CD14-positive monocyte (primary cell): Measurements from ENCODE around the gene AAGAB. TPM values are rescaled to one million over a fixed set of nuclear protein-coding genes. Genes with fewer than 3 reads are reported as not detected.

Experiments
- DNase-seq, 3 donors: peaks; one replicate each; pipeline ENCODE4 v3.0.0-alpha.2; 2011 to 2022
- H2AFZ ChIP-seq: 2 replicates; pipeline ENCODE4 v1.6.0; 2012; ENCODE audit warnings: mild to moderate bottlenecking, low read depth, low read length, inconsistent platforms; ENCODE audit not compliant: insufficient read depth, poor library complexity, severe bottlenecking
- H3K27ac ChIP-seq, 2 donors: 1 replicate in 1 of 2; 2 replicates in 1 of 2; pipeline ENCODE4 v1.5.1; 2012 to 2013; ENCODE audit warnings: low read length in 2 of 2, control low read depth in 1 of 2, inconsistent platforms in 1 of 2, low read depth in 1 of 2, mild to moderate bottlenecking in 1 of 2
- H3K27me3 ChIP-seq, 2 donors: one replicate each; pipeline versions ENCODE4 v1.6.0 to v1.6.1; 2011 to 2013; ENCODE audit warnings: low read length in 2 of 2; ENCODE audit not compliant: control insufficient read depth in 2 of 2, insufficient read depth in 2 of 2
- H3K36me3 ChIP-seq, 2 donors: replicated peaks in 1 of 2; 1 replicate in 1 of 2; 2 replicates in 1 of 2; pipeline versions ENCODE4 v1.5.1 to v1.6.1; 2012 to 2013; ENCODE audit warnings: low read length in 2 of 2, control low read depth in 1 of 2, inconsistent platforms in 1 of 2, mild to moderate bottlenecking in 1 of 2; ENCODE audit not compliant: insufficient read depth in 2 of 2, control insufficient read depth in 1 of 2
- H3K4me1 ChIP-seq, 2 donors: 1 replicate in 1 of 2; 2 replicates in 1 of 2; pipeline versions ENCODE4 v1.5.1 to v1.6.1; 2012 to 2013; ENCODE audit warnings: low read length in 2 of 2, control low read depth in 1 of 2, inconsistent platforms in 1 of 2, mild to moderate bottlenecking in 1 of 2, moderate library complexity in 1 of 2; ENCODE audit not compliant: insufficient read depth in 2 of 2, control insufficient read depth in 1 of 2
- H3K4me2 ChIP-seq: replicated peaks from 2 replicates; pipeline ENCODE3; 2012; ENCODE audit warnings: low read length, moderate library complexity, mild to moderate bottlenecking; ENCODE audit not compliant: poor library complexity, severe bottlenecking; ENCODE audit errors: extremely low read depth
- H3K4me3 ChIP-seq, 3 experiments: fragments of 200-600 bp in 1 of 3; sonication (generic) in 1 of 3; replicated peaks in 1 of 3; 1 replicate in 2 of 3; 2 replicates in 1 of 3; pipeline ENCODE4 v1.5.1; 2011 to 2013; ENCODE audit warnings: low read length in 3 of 3, mild to moderate bottlenecking in 3 of 3, control low read depth in 2 of 3, low read depth in 2 of 3, inconsistent platforms in 1 of 3, moderate library complexity in 1 of 3
- H3K79me2 ChIP-seq: 2 replicates; pipeline ENCODE4 v1.6.0; 2012; ENCODE audit warnings: mild to moderate bottlenecking, control low read depth, inconsistent platforms, low read length, moderate library complexity; ENCODE audit not compliant: insufficient read depth
- H3K9ac ChIP-seq: 2 replicates; pipeline ENCODE4 v1.6.0; 2017; ENCODE audit warnings: low read length, mild to moderate bottlenecking; ENCODE audit not compliant: insufficient read depth, poor library complexity, severe bottlenecking
- H3K9me3 ChIP-seq, 2 donors: replicated peaks in 1 of 2; 1 replicate in 1 of 2; 2 replicates in 1 of 2; pipeline versions ENCODE4 v1.5.1 to v1.6.1; 2012 to 2013; ENCODE audit warnings: low read length in 2 of 2, control low read depth in 1 of 2; ENCODE audit not compliant: control insufficient read depth in 1 of 2, insufficient read depth in 1 of 2
- H4K20me1 ChIP-seq: 2 replicates; pipeline ENCODE4 v1.6.0; 2012; ENCODE audit warnings: mild to moderate bottlenecking, low read length, control low read depth, moderate library complexity; ENCODE audit not compliant: insufficient read depth
- H3K27ac Mint-ChIP-seq, 7 donors: one replicate each; pipeline ENCODE4 v1.8.0; 2020; ENCODE audit warnings: mild to moderate bottlenecking in 7 of 7, mixed read lengths in 7 of 7, moderate library complexity in 6 of 7, inconsistent platforms in 2 of 7
- H3K27me3 Mint-ChIP-seq, 3 donors: one replicate each; pipeline ENCODE4 v1.8.0; 2021 to 2022; ENCODE audit warnings: low read depth in 3 of 3, mild to moderate bottlenecking in 3 of 3, mixed read lengths in 3 of 3, moderate library complexity in 3 of 3, inconsistent platforms in 1 of 3
- H3K36me3 Mint-ChIP-seq, 2 donors: one replicate each; pipeline ENCODE4 v1.8.0; 2020; ENCODE audit warnings: mixed read lengths in 2 of 2, inconsistent platforms in 1 of 2, mild to moderate bottlenecking in 1 of 2
- H3K4me1 Mint-ChIP-seq: one replicate; pipeline ENCODE4 v1.8.0; 2020; ENCODE audit warnings: mild to moderate bottlenecking, mixed read lengths
- H3K4me3 Mint-ChIP-seq, 2 donors: one replicate each; pipeline ENCODE4 v1.8.0; 2020; ENCODE audit warnings: mild to moderate bottlenecking in 2 of 2, mixed read lengths in 2 of 2, moderate library complexity in 1 of 2
- H3K9me3 Mint-ChIP-seq, 7 donors: one replicate each; pipeline ENCODE4 v1.8.0; 2020 to 2022; ENCODE audit warnings: mixed read lengths in 7 of 7, mild to moderate bottlenecking in 6 of 7, moderate library complexity in 6 of 7, inconsistent platforms in 2 of 7
- CTCF ChIP-seq: fragments of 200-600 bp; IDR thresholded peaks from one replicate; pipeline ENCODE4 v1.8.0; 2022; ENCODE audit warnings: antibody characterized with exemption, mild to moderate bottlenecking
- WGBS: methylation state at CpG from one replicate; pipeline ENCODE4 v1.1.5; 2013; ENCODE audit warnings: missing lambda C conversion rate; ENCODE audit not compliant: insufficient coverage; 5-methylcytosine and 5-hydroxymethylcytosine counted together
- intact Hi-C, 2 donors: fragments of 100-400 bp; cut with micrococcal nuclease; formaldehyde crosslinking; loops; one replicate each; pipeline versions ENCODE4 v1.15.0 to v1.15.1; 2023
- polyA plus RNA-seq, 3 donors: library from polyadenylated mRNA; depleted of rRNA in 1 of 3; unstranded in 2 of 3; stranded (reverse) in 1 of 3; fragments of 300-500 nt in 2 of 3; fragments of >200 nt in 1 of 3; fragmentation: Illumina TruSeq in 2 of 3; gene quantifications; 1 replicate in 2 of 3; 2 replicates in 1 of 3; pipeline ENCODE4 v1.2.3, GENCODE V29; 2012 to 2021

AAGAB gene
- polyA plus RNA-seq, 3 donors = 11.2 to 40.4 (median 30.1) TPM

DNA sequence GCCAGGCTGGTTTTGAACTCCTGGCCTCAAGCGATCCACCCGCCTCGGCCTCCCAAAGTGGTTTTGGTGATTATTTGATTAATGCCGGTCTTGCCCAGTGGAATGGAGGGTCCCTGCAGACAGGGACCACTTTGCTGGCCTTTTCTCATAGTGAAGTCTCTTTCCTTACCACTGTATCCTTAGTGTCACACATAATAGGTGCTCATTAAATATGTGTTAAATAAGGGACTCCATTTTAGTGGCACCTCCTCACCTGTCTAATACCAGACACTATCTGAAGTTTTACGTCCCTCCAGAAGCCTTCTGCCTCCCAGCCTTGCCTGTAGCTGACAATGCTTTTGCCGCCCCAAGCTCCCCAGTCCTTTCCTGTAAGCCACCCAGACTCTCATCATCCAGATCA is 91.3 kb downstream of the AAGAB start:
- Histone ChIP-seq H3K27me3 (no peaks in the 10 kb centered on the region), H3K4me3 (no peak overlapping the region), H3K4me2 (no peak overlapping the region), H4K20me1 (peaks cover 13% of the 10 kb centered on the region), H3K9me3 (no peaks in the 10 kb centered on the region), H3K9ac (no peak overlapping the region), H3K79me2 (peaks cover 31% of the 10 kb centered on the region), H3K4me1 (peaks cover 13 to 19% of the 10 kb centered on the region in 2 donors), H2AFZ (no peak overlapping the region), H3K27ac (no peak overlapping the region), H3K36me3 (peaks cover 38 to 39% of the 10 kb centered on the region in 2 donors)
- intact Hi-C loops = no loop called here
- H3K9me3 Mint-ChIP-seq = no peaks in the 10 kb centered on the region
- TF ChIP-seq CTCF = no peak
- H3K36me3 Mint-ChIP-seq = peaks cover 56% of the 10 kb centered on the region in 2 donors
- no peak for DNase-seq
- peaks cover 22% of the 10 kb centered on the region for H3K4me1 Mint-ChIP-seq
- H3K27me3 Mint-ChIP-seq = peaks cover 0 to 2% (median 0%) of the 10 kb centered on the region in 3 donors
- peak overlapping the region in 3 of 7 donors; percentile 35 to 80 (median 79) for H3K27ac Mint-ChIP-seq
- H3K4me3 Mint-ChIP-seq = no peak overlapping the region
- WGBS = no CpG with 5 or more reads among the region's 6 CpGs

GRCh38 chr15:67161881-67162280 is 92.6 kb downstream of the AAGAB start:
- peaks cover 20% of the 10 kb centered on the region for H4K20me1 ChIP-seq
- peaks cover 26% of the 10 kb centered on the region in 2 donors for H3K36me3 ChIP-seq
- H3K9ac ChIP-seq = no peak overlapping the region
- Mint-ChIP-seq H3K4me1 (peaks cover 32% of the 10 kb centered on the region), H3K27me3 (no peaks in the 10 kb centered on the region), H3K36me3 (peaks cover 47 to 52% of the 10 kb centered on the region in 2 donors), H3K4me3 (peak overlapping the region in 1 of 2 donors; percentile 11), H3K27ac (peak overlapping the region in 5 of 7 donors; percentile 49 to 81 (median 76)), H3K9me3 (peaks cover 0 to 1% (median 0%) of the 10 kb centered on the region in 7 donors)
- H3K4me3 ChIP-seq = peak overlapping the region in 1 of 3 experiments; percentile 33
- no peaks in the 10 kb centered on the region for H3K27me3 ChIP-seq
- 90% methylated on average over 2 of the region's 4 CpGs for WGBS
- peak in 2 of 3 donors; percentile 42 to 60 for DNase-seq
- H3K4me1 ChIP-seq = peaks cover 16 to 19% of the 10 kb centered on the region in 2 donors
- no peak overlapping the region for H2AFZ ChIP-seq
- no peak for TF ChIP-seq CTCF
- intact Hi-C loops = no loop called here
- H3K9me3 ChIP-seq = no peaks in the 10 kb centered on the region
- H3K79me2 ChIP-seq = peaks cover 42% of the 10 kb centered on the region
- H3K27ac ChIP-seq = peak overlapping the region in 1 of 2 donors; percentile 58
- H3K4me2 ChIP-seq = peak overlapping the region; percentile 28
